ENCODE data around the gene PPP2R1B.

PPP2R1B gene

GRCh38 chr11:111691176-111691575, 75.0 kb downstream of the PPP2R1B start:
- H3K79me2 ChIP-seq (ENCODE audit: insufficient read depth, low read depth) = no peaks in the 10 kb centered on the region
- H3K4me2 ChIP-seq = no peak overlapping the region
- no peaks in the 10 kb centered on the region for H4K20me1 ChIP-seq (ENCODE audit: insufficient read depth)
- no peak overlapping the region for H3K9ac ChIP-seq
- no peaks in the 10 kb centered on the region for H3K27me3 ChIP-seq (ENCODE audit: insufficient read depth, low read depth)
- TF ChIP-seq CTCF (conservative IDR thresholded peaks at IDR 0.05; ENCODE audit: low read depth, low read length) = no peak
- no peak overlapping the region for H3K4me3 ChIP-seq (IDR thresholded peaks at IDR 0.05; ENCODE audit: insufficient read depth, low read depth, low read length)
- H3K36me3 ChIP-seq (ENCODE audit: insufficient read depth) = no peaks in the 10 kb centered on the region
- H3K27ac ChIP-seq = no peak overlapping the region
- H2AFZ ChIP-seq (ENCODE audit: low read depth) = no peak overlapping the region
- no peaks in the 10 kb centered on the region for H3K4me1 ChIP-seq (ENCODE audit: low read depth, poor library complexity, severe bottlenecking)

GRCh38 chr11:111688013-111688412, 78.2 kb downstream of the PPP2R1B start:
- no peak overlapping the region for H3K9ac ChIP-seq
- no peak overlapping the region for H2AFZ ChIP-seq (ENCODE audit: low read depth)
- no peak overlapping the region for H3K4me3 ChIP-seq (IDR thresholded peaks at IDR 0.05; ENCODE audit: insufficient read depth, low read depth, low read length)
- no peak overlapping the region for H3K27ac ChIP-seq
- H3K27me3 ChIP-seq (ENCODE audit: insufficient read depth, low read depth) = no peaks in the 10 kb centered on the region
- no peak for TF ChIP-seq CTCF (conservative IDR thresholded peaks at IDR 0.05; ENCODE audit: low read depth, low read length)
- no peaks in the 10 kb centered on the region for H3K4me1 ChIP-seq (ENCODE audit: low read depth, poor library complexity, severe bottlenecking)
- H4K20me1 ChIP-seq (ENCODE audit: insufficient read depth) = no peaks in the 10 kb centered on the region
- no peak overlapping the region for H3K4me2 ChIP-seq
- H3K36me3 ChIP-seq (ENCODE audit: insufficient read depth) = no peaks in the 10 kb centered on the region
- H3K79me2 ChIP-seq (ENCODE audit: insufficient read depth, low read depth) = no peaks in the 10 kb centered on the region

DNA sequence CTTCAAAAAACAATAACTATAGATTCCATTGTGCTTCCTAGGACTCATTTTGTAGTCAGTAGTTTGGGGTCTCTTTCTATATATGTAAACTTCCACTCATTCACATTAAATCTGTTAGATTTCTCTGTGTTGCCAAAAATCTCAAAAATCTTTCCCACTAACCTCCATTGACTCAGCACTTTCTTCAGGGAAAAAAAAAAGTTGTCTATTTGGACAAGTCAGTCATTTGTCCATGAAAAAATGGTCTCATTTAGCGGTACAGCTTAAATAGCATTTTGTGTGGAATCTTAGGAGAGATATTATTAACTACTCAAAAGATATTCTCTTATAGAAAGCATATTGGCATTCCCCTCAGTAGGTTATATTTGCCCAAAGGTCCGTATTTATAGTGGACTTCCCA, 81.9 kb downstream of the PPP2R1B start:
- no peaks in the 10 kb centered on the region for H3K36me3 ChIP-seq (ENCODE audit: insufficient read depth)
- no peaks in the 10 kb centered on the region for H4K20me1 ChIP-seq (ENCODE audit: insufficient read depth)
- no peaks in the 10 kb centered on the region for H3K27me3 ChIP-seq (ENCODE audit: insufficient read depth, low read depth)
- no peak overlapping the region for H3K9ac ChIP-seq
- no peaks in the 10 kb centered on the region for H3K4me1 ChIP-seq (ENCODE audit: low read depth, poor library complexity, severe bottlenecking)
- TF ChIP-seq CTCF (conservative IDR thresholded peaks at IDR 0.05; ENCODE audit: low read depth, low read length) = no peak
- H3K27ac ChIP-seq = no peak overlapping the region
- no peak overlapping the region for H2AFZ ChIP-seq (ENCODE audit: low read depth)
- no peak overlapping the region for H3K4me2 ChIP-seq
- no peak overlapping the region for H3K4me3 ChIP-seq (IDR thresholded peaks at IDR 0.05; ENCODE audit: insufficient read depth, low read depth, low read length)
- no peaks in the 10 kb centered on the region for H3K79me2 ChIP-seq (ENCODE audit: insufficient read depth, low read depth)

- no peak for TF ChIP-seq CTCF (conservative IDR thresholded peaks at IDR 0.05; ENCODE audit: low read depth, low read length)
- no peaks in the 10 kb centered on the region for H3K36me3 ChIP-seq (ENCODE audit: insufficient read depth)
- H3K27me3 ChIP-seq (ENCODE audit: insufficient read depth, low read depth) = no peaks in the 10 kb centered on the region
- H3K4me1 ChIP-seq (ENCODE audit: low read depth, poor library complexity, severe bottlenecking) = no peaks in the 10 kb centered on the region
- no peak overlapping the region for H2AFZ ChIP-seq (ENCODE audit: low read depth)
- no peaks in the 10 kb centered on the region for H4K20me1 ChIP-seq (ENCODE audit: insufficient read depth)
- H3K9ac ChIP-seq = no peak overlapping the region
- H3K4me2 ChIP-seq = no peak overlapping the region
- H3K27ac ChIP-seq = no peak overlapping the region
- no peaks in the 10 kb centered on the region for H3K79me2 ChIP-seq (ENCODE audit: insufficient read depth, low read depth)
- H3K4me3 ChIP-seq (IDR thresholded peaks at IDR 0.05; ENCODE audit: insufficient read depth, low read depth, low read length) = no peak overlapping the region
Measured at GRCh38 chr11:111683806-111684205, 82.4 kb downstream of the PPP2R1B start.
